GM12872 (cell line): ENCODE measurements around the gene AR.

Source experiments
- TF ChIP-seq, protein P1 (sequence below): IDR thresholded peaks from 3 replicates; pipeline ENCODE4 v1.5.1; 2011; ENCODE audit warnings: low read depth, mild to moderate bottlenecking, low read length, moderate library complexity; ENCODE audit not compliant: insufficient read depth

AR gene

GRCh38 chrX:67731061-67731460 is 187.2 kb downstream of the AR start:
- TF ChIP-seq, protein P1, sequence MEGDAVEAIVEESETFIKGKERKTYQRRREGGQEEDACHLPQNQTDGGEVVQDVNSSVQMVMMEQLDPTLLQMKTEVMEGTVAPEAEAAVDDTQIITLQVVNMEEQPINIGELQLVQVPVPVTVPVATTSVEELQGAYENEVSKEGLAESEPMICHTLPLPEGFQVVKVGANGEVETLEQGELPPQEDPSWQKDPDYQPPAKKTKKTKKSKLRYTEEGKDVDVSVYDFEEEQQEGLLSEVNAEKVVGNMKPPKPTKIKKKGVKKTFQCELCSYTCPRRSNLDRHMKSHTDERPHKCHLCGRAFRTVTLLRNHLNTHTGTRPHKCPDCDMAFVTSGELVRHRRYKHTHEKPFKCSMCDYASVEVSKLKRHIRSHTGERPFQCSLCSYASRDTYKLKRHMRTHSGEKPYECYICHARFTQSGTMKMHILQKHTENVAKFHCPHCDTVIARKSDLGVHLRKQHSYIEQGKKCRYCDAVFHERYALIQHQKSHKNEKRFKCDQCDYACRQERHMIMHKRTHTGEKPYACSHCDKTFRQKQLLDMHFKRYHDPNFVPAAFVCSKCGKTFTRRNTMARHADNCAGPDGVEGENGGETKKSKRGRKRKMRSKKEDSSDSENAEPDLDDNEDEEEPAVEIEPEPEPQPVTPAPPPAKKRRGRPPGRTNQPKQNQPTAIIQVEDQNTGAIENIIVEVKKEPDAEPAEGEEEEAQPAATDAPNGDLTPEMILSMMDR = no peak

GRCh38 chrX:67732864-67733263 is 189.0 kb downstream of the AR start:
- TF ChIP-seq, protein P1 = no peak

- TF ChIP-seq, protein P1 = no peak
Observed at GRCh38 chrX:67734111-67734753, 190.4 kb downstream of the AR start.

DNA sequence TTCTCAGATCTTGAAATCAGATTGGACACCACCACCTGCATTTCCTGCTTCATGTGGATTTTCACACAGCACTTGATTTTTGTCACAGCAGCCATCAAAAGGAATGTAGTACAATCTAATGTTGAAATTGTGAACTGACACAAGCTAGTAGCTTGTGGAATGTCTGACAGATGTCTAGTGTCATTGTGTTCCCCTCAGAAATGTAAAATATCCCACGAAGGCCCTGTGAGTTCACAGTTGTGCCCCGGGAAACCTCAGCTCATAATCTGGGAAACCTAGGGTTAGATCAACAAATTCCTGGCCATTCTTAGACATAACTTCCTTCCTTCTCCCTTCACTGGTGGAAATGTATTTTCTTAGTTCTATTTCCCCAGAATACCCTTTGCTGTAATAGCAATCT is 205.7 kb downstream of the AR start:
- TF ChIP-seq, protein P1 = no peak

DNA sequence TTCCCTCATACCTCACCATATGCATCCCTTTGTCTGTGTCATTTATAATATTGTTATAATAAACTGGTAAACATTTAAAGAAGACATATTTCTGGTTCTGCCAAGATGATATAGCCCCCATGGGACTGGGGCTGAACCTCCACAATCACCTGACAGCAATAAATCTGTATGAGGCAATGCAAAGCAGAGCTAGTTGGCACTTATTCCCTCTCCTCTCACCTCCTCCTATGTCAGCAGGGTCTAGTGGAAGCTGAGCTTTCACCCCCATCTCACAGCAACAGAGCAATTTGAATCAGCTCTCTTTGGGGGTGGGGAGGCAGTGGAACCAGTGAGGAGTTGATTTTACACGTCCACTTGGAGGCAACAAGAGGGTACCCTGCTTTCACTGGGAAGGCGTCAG is 206.9 kb downstream of the AR start:
- TF ChIP-seq, protein P1 = no peak

- TF ChIP-seq, protein P1 = no peak
Observed at GRCh38 chrX:67759018-67759417, 215.2 kb downstream of the AR start.

DNA sequence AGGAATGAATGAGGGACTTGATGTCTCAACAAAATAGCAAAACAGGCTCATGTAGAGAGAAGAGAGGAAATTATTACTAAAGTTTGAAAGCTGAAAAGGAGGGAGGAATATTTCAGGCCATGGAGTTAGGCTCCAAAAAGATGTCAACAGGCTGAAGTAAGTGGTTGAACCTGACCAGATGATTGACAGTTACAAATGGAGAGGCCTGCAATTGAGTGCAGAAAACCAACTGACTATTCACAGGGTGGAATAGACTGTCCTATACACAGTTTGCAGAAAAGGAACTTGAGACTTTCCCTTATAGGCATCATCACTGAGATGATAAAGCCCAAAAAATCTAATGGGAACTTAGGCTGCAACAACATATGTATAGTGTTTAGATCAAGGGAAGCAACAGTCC is 233.3 kb downstream of the AR start:
- TF ChIP-seq, protein P1 = no peak
